Stomach (tissue), 4 donors: ENCODE results near the gene HAUS5.

Experiments
- CTCF ChIP-seq, 7 experiments: fragments of 450-650 bp in 4 of 7; fragments of 200-600 bp in 3 of 7; sonication (generic) in 3 of 7; IDR thresholded peaks; one replicate each; pipeline ENCODE4 v1.5.1; 2016 to 2019; ENCODE audit warnings: antibody characterized with exemption in 7 of 7, control low read depth in 2 of 7, mild to moderate bottlenecking in 1 of 7
- EP300 ChIP-seq: sonication (generic); formaldehyde crosslinking; IDR thresholded peaks from one replicate; pipeline ENCODE4 v1.6.1; 2017; ENCODE audit warnings: antibody characterized with exemption

- TF ChIP-seq CTCF (IDR thresholded peaks at IDR 0.05): no peak
- no peak for TF ChIP-seq EP300
Observed at GRCh38 chr19:35623327-35624010, 10.9 kb downstream of the HAUS5 start.
